ENCODE data around the gene HPS4.

The HPS4 gene

DNA sequence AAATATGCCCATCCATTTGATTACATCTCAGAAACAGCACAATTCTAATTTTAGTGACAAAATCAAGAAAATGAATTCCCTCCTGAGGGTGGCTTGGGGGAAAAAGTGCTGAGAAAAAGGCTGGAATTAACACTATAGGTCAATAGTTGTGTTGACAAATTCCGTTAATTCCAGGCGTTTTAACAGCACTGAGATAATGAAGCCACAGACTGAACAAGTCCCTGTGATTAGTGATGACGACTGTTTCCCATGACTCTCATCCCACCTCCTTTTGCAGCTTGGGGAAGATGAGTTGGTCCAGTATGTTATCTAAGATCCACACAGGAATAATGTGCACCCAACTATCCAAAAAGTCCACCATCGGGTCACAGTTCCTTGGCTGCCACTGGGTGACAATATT lies 12.9 kb upstream of the HPS4 start:
- DNase-seq: no peak

- no peak for DNase-seq
Measured at GRCh38 chr22:26494506-26494905, 10.9 kb upstream of the HPS4 start.

GRCh38 chr22:26492220-26492619 lies 8.6 kb upstream of the HPS4 start:
- DNase-seq: no peak

DNA sequence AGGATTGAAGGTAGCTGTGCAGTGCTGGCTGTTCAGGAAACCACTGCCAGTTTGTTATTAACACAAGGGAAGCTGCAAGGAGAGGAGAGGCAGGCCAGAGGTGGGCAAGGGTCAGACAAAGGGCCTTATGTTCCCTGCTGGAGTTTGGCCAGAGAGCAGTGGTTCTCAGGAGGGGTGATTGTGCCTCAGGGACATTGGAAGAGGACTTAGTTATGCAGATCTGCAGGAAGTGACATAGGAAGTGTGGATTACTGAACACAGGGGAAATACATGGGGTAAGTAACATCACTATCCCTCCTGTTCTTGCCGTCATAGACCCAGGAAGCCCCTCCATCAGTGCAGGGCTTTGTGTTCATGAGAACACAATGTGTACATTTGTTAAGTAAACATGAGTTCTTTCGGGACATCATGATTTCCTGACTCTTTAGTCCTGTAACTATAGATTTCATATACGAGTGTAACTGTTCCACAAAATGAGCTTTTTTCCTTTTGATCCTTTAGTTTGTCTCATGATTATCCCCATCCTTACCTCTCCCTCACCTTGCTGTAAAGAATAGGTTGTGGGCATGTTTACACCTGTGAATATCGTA lies 6.0 kb upstream of the HPS4 start:
- no peak for DNase-seq

DNA sequence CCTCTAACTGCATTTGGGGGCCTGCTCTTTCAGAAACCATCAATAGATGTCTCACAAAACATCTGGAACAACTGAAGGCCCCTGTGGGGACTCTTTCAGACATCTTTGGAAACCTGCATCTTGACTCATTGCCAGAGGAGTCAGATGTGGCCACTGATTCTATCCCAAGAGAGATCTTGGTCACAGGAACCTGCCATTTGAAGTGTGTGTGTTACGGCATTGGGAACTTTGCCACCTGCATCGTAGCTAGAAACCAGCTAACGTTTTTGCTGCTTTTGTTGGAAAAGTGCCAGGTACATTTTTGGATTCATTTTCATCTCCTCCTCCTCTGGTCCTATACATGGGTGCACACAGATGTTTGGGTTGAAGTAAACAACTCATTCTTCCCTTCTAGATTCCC lies 4.4 kb upstream of the HPS4 start:
- DNase-seq: no peak

DNA sequence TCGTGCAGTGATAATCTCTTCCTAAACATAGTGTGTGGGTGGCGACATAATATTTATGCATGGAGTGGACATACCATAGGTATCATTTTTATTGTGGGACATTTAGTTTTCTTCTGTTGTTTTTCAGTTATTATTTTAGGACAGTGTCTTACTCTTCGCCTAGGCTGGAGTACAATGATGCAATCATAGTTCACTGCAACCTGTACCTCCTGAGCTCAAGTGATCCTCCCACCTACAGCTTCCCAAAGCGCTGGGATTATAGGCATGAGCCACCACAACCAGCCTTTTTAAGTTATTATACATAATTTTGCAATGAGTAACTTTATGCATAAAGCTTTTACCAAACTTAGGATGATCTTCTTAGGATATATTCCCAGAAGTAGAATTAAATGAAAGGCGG lies 2.8 kb upstream of the HPS4 start:
- DNase-seq: no peak

GRCh38 chr22:26485806-26486390 lies 2.3 kb upstream of the HPS4 start:
- DNase-seq: no peak

DNA sequence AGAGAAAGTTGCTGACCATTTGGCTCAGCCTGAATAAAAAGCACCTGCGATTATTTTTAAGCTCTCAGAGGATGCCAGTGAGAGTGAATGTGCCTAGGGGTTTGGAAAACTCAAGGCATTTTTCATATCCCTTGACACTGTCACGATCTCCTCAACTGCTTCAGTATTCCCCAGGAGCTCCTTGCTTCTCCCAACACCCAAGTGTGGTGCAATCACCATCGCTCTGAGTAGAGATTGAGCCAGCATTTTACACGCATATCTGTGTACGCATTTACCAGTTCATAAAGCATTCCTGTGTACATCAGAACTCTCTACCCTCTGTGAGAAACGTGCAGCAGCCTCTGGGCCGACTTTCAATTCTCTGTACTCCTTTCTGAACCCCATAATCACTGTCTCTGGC lies 1.4 kb upstream of the HPS4 start:
- no peak for DNase-seq

DNA sequence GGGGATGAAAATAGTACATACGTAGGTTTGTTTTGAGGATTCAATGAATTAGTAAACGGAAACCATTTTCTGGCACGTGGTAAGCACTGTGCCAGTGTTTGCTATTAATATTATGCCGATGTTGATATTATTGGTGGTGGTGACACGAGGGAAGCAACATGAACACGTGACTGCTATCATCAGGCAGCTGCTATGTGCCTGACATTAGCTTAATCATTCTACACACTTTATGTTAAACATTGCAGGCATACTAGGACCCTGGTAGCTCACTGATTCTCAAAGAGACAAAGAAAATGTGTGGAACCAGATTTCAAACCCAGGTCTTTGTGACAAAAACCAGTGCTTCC lies 750 bp upstream of the HPS4 start:
- no peak for DNase-seq

- DNase-seq: no peak
Measured at GRCh38 chr22:26483043-26483438, 542 bp downstream of the HPS4 start.

GRCh38 chr22:26482161-26482560 lies 1.4 kb downstream of the HPS4 start:
- no peak for DNase-seq

DNA sequence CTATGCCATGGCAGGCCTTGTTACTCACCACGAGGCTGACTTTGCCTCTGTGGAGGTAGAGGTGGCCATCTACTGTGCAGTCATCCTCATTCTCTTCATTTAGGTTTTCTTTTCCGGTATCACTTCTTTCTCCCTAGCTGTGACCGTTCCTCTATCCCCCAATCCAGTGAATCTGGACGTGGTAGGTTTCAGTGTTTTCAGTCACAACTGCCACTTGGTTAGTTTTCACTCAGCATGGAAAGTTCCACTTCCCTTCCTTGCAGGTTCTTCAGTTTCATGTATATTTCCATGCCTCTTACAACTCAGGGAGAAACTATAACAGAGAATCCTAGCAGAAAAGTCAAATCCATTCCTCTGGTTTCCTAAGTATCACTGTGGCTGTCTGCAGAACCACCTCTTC lies 1.9 kb downstream of the HPS4 start:
- DNase-seq: no peak

- DNase-seq: no peak
Measured at GRCh38 chr22:26481112-26481693, 2.4 kb downstream of the HPS4 start.

DNA sequence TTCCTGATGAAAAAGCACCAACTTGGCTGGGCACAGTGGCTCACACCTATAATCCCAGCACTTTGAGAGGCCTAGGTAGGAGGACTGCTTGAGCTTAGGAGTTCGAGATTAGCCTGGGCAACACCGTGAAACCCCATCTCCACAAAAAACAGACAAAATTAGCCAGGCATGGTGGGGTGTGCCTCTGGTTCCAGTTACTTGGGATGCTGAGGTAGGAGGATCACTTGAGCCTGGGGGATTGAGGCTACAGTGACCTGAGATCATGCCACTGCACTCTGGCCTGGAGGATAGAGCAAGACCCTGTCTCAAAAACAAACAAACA lies 3.0 kb downstream of the HPS4 start:
- DNase-seq: no peak

DNA sequence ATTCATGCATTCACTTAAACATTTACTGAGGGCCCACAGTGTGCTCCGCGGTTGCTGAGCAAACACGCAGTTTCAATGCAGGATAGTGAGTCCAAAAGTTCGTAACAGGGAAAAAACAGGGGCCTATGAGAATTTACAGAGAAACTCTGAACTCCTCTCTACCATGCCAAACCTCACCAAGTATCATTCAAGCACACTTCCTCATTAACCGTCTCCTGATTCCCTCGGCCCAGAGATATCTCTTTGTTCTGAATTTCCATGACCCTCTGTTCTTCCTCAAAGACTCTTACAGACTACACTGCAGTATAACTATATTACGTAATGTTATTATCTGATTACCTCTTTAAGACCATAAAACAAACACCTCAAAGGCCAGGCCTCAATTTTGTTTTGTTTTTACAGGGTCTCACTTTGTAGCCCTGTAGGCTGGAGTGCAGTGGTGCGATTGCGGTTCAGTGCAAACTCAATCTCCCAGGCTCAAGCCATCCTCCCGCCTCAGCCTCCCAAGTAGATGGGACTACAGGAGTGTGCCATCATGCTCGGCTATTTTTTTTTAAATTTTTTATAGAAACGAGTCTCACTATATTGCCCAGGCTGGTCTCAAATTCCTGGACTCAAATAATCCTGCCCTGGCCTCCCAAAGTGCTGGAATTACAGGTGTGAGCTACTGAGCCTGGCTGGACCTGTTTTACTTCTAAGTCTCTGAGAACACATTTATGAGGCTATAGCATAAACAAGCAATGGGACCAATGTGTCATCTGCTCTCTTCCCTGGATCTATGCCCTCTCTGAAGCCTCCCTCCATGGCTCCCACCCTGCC lies 3.6 kb downstream of the HPS4 start:
- no peak for DNase-seq

- peak; percentile 35 for DNase-seq
Measured at GRCh38 chr22:26479043-26479791, 4.4 kb downstream of the HPS4 start.

DNA sequence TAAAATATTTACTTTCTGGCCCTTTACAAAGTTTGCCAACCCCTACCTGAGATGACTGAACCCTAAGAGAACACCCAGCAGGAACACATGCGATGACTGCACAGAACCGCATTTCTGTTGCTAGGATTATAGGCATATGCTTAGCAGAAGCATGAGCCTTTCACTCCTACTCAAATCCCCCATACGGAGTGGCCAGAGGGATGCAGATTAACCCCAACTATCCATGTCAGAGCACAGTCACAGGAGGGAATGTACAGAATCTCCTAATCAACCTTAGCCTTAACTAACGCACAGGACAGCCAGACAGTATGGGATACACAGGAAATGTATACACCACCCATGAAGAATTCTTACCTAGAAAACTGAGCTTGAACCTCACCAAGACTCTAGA lies 6.2 kb downstream of the HPS4 start:
- DNase-seq: no peak

DNA sequence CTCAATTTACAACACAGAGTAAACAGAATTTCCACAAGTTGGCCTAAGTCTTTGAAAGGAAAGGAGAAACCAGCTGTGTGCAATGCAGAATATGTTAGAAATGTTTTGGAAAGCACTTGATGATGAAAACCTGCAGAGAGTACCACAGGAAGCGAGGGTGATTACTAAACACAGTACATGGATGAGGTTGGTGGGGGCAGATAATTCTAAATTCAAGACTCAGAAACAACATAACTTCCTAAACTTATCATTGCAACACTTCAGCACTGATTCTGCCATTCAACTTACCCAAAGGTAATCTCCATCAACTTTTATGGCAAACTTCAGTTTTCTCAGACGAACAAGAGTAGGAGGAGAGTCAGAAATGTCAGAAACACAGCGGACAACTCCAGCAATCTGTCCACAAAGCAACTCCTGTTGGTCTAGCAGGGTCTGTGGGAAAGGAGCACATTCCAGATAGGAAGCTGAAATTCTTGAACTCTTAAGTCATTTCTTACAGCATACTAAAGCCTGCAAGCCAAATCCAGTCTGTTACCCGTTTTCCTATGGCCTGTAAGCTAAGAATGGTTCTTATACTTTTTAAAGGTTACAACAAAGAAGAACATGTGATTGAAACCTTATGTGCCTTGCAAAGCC lies 6.8 kb downstream of the HPS4 start:
- DNase-seq: no peak

GRCh38 chr22:26474682-26475081 lies 8.9 kb downstream of the HPS4 start:
- DNase-seq: no peak

GRCh38 chr22:26471522-26471921 lies 12.1 kb downstream of the HPS4 start:
- no peak for DNase-seq

DNA sequence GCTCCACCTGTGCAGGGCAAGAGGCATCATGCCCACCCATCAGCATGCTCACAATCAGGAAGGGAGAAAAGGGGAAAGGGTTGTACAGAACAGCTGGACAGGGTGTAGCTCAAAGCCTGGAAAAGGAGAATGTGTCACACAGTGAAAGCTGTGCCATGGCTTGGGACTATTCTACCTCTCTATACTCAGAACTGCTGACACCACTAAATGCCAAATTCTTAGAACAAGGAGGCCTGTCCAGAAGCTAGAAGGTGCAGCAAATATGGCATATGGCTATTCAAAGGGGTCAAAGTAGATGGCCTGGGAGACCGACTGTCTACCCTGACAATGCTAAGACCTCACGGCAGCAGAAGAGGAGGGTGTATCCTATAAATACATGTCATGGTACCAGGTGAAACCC lies 12.8 kb downstream of the HPS4 start:
- DNase-seq: no peak

DNA sequence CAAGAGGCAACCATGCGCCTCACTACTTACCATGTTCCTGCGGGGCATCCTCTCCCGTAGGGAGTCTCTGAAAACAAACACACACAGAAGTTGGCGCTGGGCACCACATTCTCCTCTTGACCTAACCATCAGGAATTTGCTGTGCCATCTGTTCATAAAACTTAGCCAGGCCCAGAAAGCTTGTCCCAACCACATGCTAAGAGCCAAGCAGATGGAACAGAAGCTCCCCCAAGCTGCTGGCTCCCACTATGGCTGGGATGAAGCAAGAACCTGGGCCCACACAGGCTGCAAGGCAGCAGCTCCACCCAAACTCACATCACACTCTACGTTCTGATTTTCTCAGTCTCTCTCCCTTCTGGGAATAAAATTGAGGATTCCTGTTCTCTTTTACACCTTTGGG lies 17.4 kb downstream of the HPS4 start:
- peak; percentile 84 for DNase-seq

GRCh38 chr22:26464312-26464711 lies 19.3 kb downstream of the HPS4 start:
- DNase-seq: no peak

Data from NCI-H1694 treated with DMSO at 0.1 percent for 48 hours (cell line).